Activated CD8-positive, alpha-beta memory T cell treated with anti-CD3 and anti-CD28 coated beads, Interleukin-2, amount 50 U/mL, for 1 hour (primary cell): ENCODE data around the gene CD46.

Experiments used
- DNase-seq: peaks from one replicate; pipeline ENCODE4 v3.0.0-alpha.2; 2020; ENCODE audit errors: extremely low read depth

CD46 gene

DNA sequence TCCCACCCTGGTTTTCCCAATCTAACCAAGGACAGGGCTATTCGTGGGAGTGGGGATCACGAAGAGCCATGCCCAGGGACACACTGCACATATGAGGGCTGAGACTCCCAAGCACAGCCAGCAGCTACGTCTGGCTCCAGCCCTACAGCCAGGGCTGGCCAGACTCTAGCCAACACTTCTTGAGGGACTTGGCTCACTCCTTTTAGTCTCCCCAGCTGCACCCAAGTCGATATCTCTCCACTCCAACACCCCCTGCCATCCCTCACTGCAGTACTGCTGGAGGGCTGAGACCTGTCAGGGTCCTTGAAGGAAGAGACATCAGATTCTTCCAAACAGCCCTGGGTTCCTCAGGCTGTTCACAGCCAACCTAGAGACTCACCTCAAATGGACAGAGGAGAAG lies 62.6 kb downstream of the CD46 start:
- DNase-seq = no peak

DNA sequence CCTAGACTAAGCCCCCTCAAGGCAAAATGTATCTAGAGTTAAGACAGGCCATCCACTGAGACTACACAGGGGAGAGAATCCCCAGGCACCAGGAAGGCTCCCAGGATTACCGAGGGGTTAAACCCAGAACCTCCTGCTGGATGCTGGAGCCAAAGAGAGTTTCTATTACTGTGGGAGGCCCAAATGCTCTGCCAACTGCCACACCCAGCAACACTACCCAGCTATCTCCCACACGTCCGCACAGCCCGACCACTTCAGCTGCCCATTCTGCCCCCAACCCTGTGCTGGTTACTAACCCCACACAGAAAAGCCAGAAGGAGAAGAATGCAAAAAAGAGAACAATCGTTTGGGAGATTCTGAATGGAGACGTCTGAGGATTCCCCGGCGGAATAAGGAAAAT lies 63.6 kb downstream of the CD46 start:
- no peak for DNase-seq

DNA sequence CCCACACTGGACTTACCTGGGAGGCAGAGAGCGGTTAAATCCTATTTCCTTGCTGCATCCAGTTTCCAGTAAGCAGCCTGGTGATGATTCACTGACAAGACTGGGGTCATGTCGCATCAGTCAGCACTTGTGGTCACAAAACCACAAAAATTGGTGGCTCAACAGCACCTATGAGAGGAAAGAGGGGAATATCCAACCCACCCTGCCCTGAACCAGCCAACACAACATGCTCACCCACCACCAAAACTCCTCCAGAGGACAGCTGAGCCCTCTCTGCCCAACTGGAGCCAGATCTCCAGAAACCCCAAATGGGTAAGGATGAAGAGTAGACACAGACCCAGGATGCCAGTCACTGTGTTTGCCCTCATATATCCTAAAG lies 64.0 kb downstream of the CD46 start:
- no peak for DNase-seq

GRCh38 chr1:207817166-207817565 lies 65.3 kb downstream of the CD46 start:
- DNase-seq = no peak

GRCh38 chr1:207817778-207818751 lies 66.2 kb downstream of the CD46 start:
- DNase-seq = no peak

- DNase-seq = no peak
Observed at GRCh38 chr1:207818971-207819451, 67.2 kb downstream of the CD46 start.

GRCh38 chr1:207820568-207821463 lies 69.0 kb downstream of the CD46 start:
- no peak for DNase-seq

- no peak for DNase-seq
Observed at GRCh38 chr1:207821464-207822045, 69.7 kb downstream of the CD46 start.

- DNase-seq = no peak
Observed at GRCh38 chr1:207822124-207822601, 70.3 kb downstream of the CD46 start.

DNA sequence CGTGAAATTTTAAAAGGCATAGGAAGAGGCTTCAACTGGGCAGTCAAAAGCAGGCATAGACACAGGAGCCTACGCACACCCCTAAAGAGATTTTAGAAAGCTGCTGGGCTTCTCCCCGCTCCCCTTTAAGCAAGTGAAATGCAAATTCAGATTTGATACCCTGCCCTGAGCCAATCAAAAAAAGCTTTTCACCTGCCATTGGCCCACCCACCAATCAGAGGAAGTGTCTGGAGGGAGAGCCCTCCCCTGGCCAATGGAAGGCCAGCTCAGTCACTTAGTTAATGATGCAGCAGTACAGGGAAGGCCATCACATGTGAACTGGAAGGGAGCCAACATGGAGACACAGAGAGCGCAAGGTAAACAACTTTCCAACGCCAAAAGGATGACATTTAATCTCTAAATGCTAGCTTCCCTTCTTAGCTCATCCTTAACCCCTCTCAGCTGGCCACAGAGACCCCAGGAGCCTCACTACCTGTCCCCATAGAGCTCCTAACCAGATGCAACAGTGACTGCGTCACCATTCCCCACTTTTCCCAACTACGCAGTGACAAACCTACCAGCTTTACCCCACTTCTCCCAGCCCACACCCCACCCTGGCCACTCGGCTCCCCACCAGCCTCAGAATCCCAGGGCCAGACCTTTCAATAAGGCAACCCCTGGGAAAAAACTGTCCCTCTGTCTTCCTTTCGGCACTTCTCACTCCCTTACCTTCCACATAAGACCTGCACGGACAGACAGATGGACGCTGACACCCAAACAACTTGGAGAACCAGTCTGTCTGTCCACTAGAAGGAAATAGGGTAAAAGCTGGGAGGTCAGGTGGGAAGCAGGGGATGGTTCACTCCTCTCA lies 71.0 kb downstream of the CD46 start:
- peak; percentile 51 for DNase-seq

DNA sequence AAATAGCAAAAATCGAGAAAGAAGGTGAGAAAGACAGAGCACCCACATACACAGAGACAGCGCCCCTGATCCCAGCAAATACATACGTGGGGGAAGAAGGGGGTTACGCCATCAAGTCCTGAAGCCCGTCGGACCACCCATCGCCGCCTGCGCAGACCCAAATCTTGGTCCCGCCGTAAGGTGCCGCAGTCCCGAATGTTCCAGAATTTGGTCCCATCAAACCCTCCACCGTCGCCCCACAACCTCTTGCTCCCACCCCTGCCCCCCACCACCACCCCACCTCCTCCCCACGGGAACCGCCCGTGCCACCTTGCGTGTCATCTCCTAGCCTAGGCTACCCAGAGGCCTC lies 71.7 kb downstream of the CD46 start:
- DNase-seq = no peak

GRCh38 chr1:207823880-207824566 lies 72.2 kb downstream of the CD46 start:
- peak; percentile 60 for DNase-seq

DNA sequence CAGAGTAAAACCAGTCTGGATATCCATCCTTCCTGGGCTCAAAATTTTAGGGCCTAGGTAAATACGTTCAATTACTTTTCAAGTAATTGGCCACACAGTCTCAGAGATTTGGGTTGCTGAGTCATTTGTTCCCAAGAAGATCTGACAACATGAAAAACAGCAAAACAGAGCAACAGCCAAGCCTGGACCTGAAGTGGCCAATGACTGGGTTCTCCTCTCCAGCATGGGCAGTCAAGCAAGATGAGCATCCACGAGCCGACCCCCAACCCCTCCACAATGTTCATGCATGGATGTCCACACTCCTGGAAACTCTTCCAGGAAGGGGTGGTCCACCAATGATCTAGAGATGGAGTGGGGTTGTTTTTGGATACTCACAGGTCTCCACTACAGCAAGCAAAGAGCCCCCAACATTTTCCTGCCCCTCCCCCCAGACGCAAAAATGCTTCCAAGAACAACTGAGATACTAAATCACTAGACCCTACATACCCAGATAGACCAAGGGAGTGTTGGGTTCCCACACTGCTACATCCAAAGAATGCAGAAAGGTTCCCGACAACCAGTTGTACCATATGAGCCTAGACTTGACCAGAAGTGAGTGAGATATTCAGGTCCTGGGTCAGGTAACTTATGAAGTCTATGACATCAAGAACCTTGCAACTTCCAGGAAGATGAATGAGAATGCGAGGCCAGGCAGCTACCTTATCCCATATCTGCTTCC lies 73.0 kb downstream of the CD46 start:
- no peak for DNase-seq

GRCh38 chr1:207825409-207825695 lies 73.5 kb downstream of the CD46 start:
- DNase-seq = no peak

GRCh38 chr1:207825719-207826556 lies 74.1 kb downstream of the CD46 start:
- DNase-seq = peak; percentile 77

DNA sequence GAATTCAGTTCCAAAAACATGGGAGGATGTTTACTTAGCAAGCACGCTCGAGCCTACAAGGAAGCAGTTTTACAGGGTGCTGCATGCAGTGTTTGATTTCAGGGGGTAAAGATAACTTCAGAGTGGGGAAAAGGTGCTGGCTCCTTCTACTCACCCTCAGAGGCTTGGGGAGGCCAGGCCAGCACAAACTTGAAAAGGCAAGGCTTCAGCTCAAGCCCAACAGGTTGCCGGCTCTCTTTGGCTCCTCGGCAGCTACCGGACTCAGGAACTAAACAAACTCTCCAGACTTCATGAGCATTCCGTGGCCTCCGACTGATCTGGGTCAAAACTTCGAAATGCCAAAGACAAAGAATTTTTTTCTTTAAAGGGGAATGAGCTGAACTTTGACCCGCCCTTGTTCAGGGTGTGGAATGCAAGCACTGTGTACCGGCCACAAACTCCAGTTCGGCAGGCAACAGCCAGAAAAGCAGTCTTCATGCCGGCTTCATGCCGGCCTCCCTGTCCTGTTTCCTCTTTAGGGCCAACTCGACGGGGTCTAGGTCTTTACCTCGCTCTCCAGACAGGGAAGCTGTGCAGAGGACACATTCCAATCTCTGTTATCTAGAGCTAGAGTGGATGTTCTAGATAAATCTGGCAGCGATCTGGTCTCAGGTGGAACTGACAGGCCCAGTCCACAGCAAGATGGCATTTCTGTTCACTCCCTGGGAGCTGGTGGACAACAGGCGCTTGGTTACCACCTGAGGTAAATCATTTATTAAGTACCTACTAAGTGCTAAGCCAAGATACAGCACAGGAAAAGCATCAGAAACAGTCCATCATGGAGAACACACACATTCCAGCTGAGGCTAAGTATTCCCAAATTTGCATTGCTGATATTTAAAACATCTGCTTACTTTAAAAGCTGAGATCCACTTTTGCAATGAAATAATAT lies 75.0 kb downstream of the CD46 start:
- DNase-seq = no peak

- no peak for DNase-seq
Observed at GRCh38 chr1:207827488-207827830, 75.6 kb downstream of the CD46 start.

- no peak for DNase-seq
Observed at GRCh38 chr1:207828046-207828445, 76.2 kb downstream of the CD46 start.
